ENCODE results near the gene CFDP1.
A peak's percentile ranks its signal among the peaks of the same experiment; 100 is the strongest.

The CFDP1 gene

GRCh38 chr16:75432828-75433731 is at the start of gene CFDP1:
Gene CFDP1, minus strand, starts transcription at chr16:75433503. Its CDS starts 151 bp downstream, at chr16:75433352.
- peak; percentile 83 to 88 for DNase-seq

- DNase-seq: no peak
Observed at GRCh38 chr16:75482434-75483205, 49.3 kb upstream of the CFDP1 start.

- DNase-seq: no peak
Observed at GRCh38 chr16:75481475-75481874, 48.2 kb upstream of the CFDP1 start.

GRCh38 chr16:75479421-75479990 is 46.2 kb upstream of the CFDP1 start:
- DNase-seq: no peak

- no peak for DNase-seq
Observed at GRCh38 chr16:75478480-75479345, 45.4 kb upstream of the CFDP1 start.

GRCh38 chr16:75477680-75478473 is 44.6 kb upstream of the CFDP1 start:
- DNase-seq: no peak

GRCh38 chr16:75476817-75477216 is 43.5 kb upstream of the CFDP1 start:
- DNase-seq: no peak

DNA sequence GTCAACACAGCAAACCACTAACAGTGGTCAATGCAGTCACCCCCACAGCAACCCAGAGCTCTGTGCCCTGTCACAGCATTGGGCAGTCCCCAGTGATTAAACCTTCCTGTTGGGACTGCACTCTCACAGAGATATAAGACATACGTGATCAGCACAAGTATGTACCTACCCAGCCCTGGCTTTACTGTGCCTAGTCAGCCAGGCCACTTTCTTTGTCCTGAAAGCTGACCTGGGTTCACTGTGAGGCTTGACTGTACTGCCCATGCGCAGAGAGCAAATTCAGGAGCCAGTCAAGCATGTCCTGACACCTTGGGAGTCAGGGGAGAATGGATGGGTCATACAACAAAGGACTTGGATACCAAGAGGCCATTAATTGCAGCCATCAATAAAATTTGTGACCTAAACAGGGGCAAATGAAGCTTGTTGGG is 42.1 kb upstream of the CFDP1 start:
- no peak for DNase-seq

DNA sequence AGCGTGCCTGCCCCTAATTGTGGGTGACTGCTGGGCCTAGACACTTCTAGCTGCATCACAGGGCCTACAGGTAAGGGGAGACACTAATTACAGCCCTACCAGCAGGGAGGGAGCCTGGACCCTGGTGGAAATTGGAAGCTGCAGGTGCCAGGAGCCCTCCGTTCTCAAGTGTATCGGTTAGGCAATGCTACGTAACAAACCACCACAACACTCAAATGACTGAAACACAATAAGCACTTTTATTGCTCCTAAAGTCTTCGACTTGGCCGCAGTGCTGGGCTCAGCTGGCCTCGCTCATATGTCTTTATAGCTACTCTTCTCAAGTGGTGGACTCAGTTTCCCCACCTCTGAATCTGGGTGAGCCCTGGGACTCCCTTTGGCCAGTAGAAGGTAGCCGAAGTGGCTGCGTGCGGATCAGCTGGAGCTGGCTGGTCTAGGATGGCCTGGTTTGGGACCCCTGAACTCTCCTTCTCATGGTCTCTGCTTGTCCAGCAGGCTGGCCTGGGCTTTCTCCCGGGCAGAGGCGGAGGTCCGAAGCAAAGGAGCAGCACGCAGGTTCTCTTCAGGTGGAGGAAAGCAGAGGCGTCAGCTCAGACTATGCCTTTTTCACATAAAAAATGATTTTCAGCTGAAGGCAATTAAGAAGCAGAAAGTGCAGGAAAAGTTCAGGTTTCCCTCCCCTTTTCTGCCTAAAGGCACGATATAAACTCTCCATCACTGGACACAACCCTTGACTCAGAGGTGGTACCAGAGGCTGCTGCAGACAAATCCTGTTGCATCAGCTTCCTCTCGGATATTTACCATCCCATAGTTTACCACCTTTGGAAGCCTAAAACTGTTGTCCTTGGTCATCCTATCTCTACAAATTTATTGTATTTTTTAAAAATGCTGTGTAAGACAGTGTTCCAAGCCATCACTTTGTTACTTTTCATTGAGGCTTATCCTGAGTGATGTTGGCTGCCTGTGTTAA is 39.9 kb upstream of the CFDP1 start:
- DNase-seq: no peak

DNA sequence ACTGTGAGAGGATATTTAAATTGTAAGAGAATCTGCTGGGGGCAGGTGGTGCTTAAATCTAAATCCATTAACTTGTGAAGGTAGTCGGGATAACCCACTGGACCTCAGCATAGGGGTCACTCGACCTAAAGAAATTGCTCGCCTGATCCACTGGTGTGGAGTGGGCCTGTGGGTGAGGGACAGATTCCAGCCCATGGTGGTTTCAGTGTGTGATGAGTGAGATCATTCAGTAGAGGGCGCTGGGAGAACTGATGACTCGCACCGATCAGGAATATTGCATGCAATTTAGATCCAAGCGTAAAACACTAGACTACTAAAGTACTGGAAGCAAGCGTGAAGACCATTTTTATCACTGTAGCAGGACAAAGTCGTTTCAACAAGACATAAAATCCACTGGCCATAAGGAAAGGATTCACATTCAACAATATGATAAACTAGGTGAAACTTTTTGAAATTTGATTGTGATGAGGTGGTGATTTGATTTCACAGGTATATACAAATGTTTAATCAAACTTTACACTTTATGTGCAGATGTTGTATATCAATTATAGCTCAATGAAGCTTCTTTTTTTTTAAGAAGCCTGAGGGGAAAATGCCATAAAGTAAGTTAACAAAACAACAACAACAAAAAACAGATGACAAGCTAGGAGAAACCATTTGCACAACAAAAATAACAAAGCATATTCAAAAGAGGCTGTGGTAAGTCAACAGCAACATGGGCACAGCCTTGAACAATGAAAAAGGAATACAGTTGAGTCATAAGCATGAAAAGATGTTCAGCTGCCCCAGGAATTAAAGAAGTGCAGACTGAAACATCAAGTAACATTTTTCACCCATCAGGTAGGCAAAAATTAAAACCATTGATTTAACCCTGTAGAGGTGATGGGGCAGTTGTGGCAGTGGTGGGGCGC is 38.7 kb upstream of the CFDP1 start:
- peak; percentile 22 to 31 for DNase-seq

- DNase-seq: no peak
Observed at GRCh38 chr16:75466760-75467159, 33.5 kb upstream of the CFDP1 start.

DNA sequence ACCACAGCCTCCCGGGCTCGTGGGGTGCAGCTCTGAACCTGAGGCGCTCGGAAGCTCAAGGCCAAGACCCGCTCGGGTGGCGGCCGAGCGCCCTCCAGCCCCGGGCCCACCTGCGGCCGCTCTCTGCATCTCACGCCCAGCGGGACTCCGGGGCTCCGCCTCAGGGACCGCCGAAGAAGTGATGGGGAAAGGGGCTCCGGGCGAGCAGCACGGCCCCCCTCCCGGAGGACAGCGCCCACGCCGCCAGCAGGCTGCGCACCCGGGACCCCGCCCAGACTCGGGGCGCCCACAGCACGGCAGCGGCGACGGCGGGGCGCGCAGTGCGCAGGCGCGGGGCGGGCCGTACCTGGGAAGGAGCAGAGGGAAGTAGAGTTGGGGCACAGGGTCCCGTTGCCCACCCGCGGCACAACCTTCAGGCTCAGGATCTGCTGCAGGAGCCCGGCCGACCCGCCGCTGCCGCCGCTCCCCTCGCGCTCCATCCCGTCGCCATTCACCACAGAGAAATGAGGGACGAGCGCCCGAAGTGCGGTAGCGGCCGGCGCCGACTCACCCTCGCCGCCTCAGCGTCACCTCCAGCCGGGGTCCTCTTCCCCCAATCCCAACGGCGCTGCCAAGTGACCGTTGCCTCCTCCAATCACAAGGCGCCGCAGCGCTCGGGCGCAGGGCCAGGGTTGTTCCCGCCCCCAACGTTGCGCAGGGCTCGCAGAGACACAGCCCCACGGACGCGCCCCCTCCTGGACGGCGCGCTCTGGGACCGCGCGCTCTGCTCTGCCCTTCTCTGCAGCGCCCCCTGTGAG is 31.0 kb upstream of the CFDP1 start, which contains the start of gene TMEM170A:
TSS of gene TMEM170A (minus strand) at position 568 of the 797 bp plus-strand sequence. CDS start at position 479, 89 bp downstream.
- peak; percentile 93 to 95 for DNase-seq

DNA sequence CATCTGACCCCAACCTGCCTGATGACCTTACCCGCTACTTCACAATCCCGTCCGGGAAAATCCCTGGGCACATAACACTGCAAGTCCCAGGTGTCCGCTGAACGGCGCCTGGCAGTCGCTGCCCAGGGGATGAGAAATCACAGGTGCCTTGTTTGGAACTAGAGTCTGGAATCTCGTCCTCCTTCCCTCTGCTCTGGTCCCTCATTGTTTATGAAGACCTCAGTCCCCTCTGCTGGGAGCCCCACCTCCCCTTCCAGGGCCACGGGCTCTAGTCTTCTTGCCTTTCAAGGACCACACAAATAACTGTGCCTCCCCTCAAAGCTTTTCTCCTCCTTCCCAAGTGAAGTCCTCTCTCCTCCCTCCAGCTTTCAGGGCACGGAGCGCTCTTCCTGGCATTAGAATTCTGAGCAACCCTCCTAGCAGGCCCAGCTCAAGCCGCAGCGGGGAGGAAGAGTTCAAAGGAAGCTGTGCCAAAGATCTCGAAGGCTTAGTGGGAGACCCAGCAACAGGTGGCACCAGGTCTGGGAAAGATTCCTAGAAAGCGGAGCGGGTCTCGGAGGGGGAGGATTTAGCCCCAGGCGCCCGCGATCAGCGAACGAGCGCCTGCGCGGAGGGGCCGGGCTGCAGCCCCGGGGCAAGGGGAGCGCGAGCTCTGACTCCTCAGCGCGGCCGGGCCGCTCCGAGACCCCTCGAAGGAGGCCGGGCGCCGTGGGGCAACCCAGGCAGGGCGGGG is 30.3 kb upstream of the CFDP1 start:
- DNase-seq: peak in 1 of 2 experiments; percentile 24

- peak; percentile 49 to 51 for DNase-seq
Observed at GRCh38 chr16:75462806-75463205, 29.5 kb upstream of the CFDP1 start.

DNA sequence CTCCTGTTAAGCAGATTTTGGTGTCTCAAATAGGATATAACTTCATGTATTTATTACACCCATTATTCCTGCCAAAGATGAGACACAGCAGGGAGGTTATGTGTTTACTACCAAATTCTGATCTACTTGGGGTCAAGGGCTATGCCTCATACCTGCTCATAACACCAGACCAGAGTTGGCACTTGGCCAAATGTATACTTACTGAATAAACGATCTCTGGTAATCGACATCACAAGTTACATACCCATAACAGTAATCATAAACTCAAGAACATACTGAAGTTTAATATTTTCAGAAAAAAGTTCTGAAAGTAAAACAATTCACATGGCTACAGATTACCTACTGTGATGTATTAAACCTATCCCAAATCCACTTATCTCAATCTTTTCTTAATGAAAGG is 28.3 kb upstream of the CFDP1 start:
- DNase-seq: no peak

DNA sequence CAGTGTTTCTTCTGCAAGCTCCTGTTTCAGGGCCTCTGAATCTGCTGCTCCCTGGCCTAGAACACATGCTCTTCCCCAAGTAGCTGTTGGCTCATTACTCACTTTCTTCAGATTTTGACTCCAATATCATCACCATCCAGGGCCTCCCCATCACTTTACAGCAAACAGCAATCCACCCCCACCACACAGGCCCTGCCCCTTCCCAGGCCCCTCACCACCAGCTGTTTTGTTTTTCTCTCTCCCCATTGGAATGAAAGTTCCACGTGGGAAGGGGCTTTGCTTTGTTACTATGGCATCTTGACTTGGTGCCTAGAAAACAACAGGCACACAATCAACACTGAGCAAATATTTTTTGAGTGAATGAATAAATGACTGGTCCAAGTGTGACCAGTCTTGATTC is 27.1 kb upstream of the CFDP1 start:
- DNase-seq: no peak

DNA sequence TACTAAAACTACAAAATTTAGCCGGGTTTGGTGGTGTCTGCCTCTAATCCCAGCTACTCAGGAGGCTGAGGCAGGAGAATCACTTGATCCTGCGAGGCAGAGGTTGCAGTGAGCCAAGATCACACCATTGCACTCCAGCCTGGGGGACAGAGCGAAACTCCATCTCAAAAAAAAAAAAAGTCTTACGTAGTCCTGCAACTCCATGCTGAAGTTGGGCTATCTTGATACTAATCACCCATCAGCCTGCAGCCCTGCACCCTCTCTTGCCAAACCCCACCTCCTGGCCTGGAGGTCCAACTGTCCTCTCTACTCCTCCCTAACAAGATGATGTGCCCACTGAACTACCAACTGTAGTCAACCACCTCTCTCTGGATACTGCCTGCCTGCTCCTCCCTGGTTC is 26.4 kb upstream of the CFDP1 start:
- no peak for DNase-seq

DNA sequence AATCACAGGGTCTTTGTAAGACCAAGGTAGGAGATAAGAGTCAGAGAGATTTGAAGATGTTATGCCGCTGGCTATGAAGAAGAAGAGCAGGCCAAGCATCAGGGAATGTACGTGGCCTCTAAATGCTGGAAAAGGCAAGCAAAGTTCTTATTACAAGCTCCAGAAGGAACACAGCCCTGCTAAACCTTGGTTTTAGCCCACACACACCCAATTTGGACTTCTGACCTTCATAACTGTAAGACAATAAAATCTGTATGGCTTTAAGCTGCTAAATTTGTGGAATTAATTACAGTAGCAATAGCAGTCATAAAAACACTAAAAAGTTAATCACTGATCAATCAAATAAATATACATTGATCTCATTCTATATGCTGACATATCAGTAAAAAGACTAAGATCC is 25.1 kb upstream of the CFDP1 start:
- DNase-seq: no peak
